GM12878 (cell line): Measurements from ENCODE around the gene KLHL2.

Experiments used
- FOXM1 ChIP-seq: IDR thresholded peaks from 2 replicates; pipeline ENCODE4 v1.6.1; 2012; ENCODE audit warnings: low read depth, mild to moderate bottlenecking, inconsistent platforms, low read length, moderate library complexity
- POLR2AphosphoS5 ChIP-seq: IDR thresholded peaks from 2 replicates; pipeline ENCODE4 v1.6.1; 2011; ENCODE audit warnings: mild to moderate bottlenecking, low read length, inconsistent platforms
- STAT1 ChIP-seq: fragments of 450-650 bp; conservative IDR thresholded peaks from 2 replicates; pipeline ENCODE4 v1.6.1; 2014; ENCODE audit warnings: antibody characterized with exemption, mild to moderate bottlenecking
- TF ChIP-seq, protein P1 (sequence below): IDR thresholded peaks from 2 replicates; pipeline ENCODE4 v1.6.1; 2012; ENCODE audit warnings: low read depth, low read length, improper control_type of control experiment
- TF ChIP-seq, protein P2 (sequence below), 3 experiments: IDR thresholded peaks in 2 of 3; conservative IDR thresholded peaks in 1 of 3; 2 replicates each; pipeline ENCODE4 v1.5.1; 2011; ENCODE audit warnings: low read depth in 3 of 3, low read length in 3 of 3, mild to moderate bottlenecking in 3 of 3, control low read depth in 2 of 3, moderate library complexity in 2 of 3, inconsistent platforms in 1 of 3, mixed read lengths in 1 of 3; ENCODE audit not compliant: control insufficient read depth in 2 of 3, insufficient read depth in 1 of 3; ENCODE audit errors: extremely low read depth in 1 of 3
- TF ChIP-seq, protein P3 (sequence below): fragments of 450-650 bp; IDR thresholded peaks from 2 replicates; pipeline ENCODE4 v1.6.1; 2017; ENCODE audit warnings: mild to moderate bottlenecking, low read depth, inconsistent platforms; ENCODE audit not compliant: poor library complexity, severe bottlenecking

DNA sequence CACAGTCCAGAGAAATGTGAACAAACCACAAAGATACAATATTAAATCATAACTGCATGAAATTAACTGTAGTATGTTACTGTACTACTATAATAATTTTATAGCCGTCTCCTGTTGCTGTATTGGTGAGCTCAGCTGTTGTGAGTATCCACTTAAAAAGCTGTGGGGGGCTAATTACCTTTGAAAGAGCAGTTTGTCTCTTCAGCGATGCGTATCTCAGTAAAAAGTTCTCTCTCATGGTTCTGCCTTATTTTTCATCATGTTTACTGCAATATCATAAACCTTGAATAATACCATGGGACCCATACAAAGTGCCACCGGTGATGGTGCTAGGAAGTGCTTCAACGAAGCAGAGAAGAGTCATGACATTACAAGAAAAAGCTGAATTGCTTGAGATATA is 111.7 kb downstream of the KLHL2 start:
- TF ChIP-seq, protein P1, sequence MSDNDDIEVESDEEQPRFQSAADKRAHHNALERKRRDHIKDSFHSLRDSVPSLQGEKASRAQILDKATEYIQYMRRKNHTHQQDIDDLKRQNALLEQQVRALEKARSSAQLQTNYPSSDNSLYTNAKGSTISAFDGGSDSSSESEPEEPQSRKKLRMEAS, result no peak
- TF ChIP-seq, protein P2, sequence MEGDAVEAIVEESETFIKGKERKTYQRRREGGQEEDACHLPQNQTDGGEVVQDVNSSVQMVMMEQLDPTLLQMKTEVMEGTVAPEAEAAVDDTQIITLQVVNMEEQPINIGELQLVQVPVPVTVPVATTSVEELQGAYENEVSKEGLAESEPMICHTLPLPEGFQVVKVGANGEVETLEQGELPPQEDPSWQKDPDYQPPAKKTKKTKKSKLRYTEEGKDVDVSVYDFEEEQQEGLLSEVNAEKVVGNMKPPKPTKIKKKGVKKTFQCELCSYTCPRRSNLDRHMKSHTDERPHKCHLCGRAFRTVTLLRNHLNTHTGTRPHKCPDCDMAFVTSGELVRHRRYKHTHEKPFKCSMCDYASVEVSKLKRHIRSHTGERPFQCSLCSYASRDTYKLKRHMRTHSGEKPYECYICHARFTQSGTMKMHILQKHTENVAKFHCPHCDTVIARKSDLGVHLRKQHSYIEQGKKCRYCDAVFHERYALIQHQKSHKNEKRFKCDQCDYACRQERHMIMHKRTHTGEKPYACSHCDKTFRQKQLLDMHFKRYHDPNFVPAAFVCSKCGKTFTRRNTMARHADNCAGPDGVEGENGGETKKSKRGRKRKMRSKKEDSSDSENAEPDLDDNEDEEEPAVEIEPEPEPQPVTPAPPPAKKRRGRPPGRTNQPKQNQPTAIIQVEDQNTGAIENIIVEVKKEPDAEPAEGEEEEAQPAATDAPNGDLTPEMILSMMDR (IDR thresholded peaks at IDR 0.05 in 2 of 3, conservative IDR thresholded peaks at IDR 0.05 in 1 of 3; ENCODE audit: control insufficient read depth in 2 of 3, extremely low read depth in 1 of 3, insufficient read depth in 1 of 3, low read depth in 3 of 3, low read length in 3 of 3), result no peak
- TF ChIP-seq STAT1 (no peak), POLR2AphosphoS5 (no peak), FOXM1 (no peak)
- TF ChIP-seq, protein P3, sequence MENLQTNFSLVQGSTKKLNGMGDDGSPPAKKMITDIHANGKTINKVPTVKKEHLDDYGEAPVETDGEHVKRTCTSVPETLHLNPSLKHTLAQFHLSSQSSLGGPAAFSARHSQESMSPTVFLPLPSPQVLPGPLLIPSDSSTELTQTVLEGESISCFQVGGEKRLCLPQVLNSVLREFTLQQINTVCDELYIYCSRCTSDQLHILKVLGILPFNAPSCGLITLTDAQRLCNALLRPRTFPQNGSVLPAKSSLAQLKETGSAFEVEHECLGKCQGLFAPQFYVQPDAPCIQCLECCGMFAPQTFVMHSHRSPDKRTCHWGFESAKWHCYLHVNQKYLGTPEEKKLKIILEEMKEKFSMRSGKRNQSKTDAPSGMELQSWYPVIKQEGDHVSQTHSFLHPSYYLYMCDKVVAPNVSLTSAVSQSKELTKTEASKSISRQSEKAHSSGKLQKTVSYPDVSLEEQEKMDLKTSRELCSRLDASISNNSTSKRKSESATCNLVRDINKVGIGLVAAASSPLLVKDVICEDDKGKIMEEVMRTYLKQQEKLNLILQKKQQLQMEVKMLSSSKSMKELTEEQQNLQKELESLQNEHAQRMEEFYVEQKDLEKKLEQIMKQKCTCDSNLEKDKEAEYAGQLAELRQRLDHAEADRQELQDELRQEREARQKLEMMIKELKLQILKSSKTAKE, result no peak
